ENCODE measurements around the gene PPT1.
"Not testable (repeated sequence)": the region's sequence is repeated elsewhere in the genome, so short reads cannot be mapped to it uniquely, and the experiment has no call there.

The PPT1 gene

GRCh38 chr1:40057310-40058030 is 39.6 kb downstream of the PPT1 start:
- DNase-seq (ENCODE audit: low read depth in 2 of 2, low spot score in 1 of 2): no peak

GRCh38 chr1:40056519-40057309 is 40.3 kb downstream of the PPT1 start:
- no peak for DNase-seq (ENCODE audit: low read depth in 2 of 2, low spot score in 1 of 2)

- no peak for DNase-seq (ENCODE audit: low read depth in 2 of 2, low spot score in 1 of 2)
Measured at GRCh38 chr1:40053138-40053887, 43.7 kb downstream of the PPT1 start.

- no peak for DNase-seq (ENCODE audit: low read depth in 2 of 2, low spot score in 1 of 2)
Measured at GRCh38 chr1:40050863-40051262, 46.2 kb downstream of the PPT1 start.

GRCh38 chr1:40049725-40050124 is 47.3 kb downstream of the PPT1 start:
- DNase-seq (ENCODE audit: low read depth in 2 of 2, low spot score in 1 of 2): no peak

- no peak for DNase-seq (ENCODE audit: low read depth in 2 of 2, low spot score in 1 of 2)
Measured at GRCh38 chr1:40047769-40048168, 49.3 kb downstream of the PPT1 start.

- no peak for DNase-seq (ENCODE audit: low read depth in 2 of 2, low spot score in 1 of 2)
Measured at GRCh38 chr1:40047276-40047675, 49.8 kb downstream of the PPT1 start.

GRCh38 chr1:40045766-40046165 is 51.3 kb downstream of the PPT1 start:
- no peak for DNase-seq (ENCODE audit: low read depth in 2 of 2, low spot score in 1 of 2)

- DNase-seq (ENCODE audit: low read depth in 2 of 2, low spot score in 1 of 2): no peak
Measured at GRCh38 chr1:40045182-40045581, 51.9 kb downstream of the PPT1 start.

GRCh38 chr1:40044110-40044509 is 52.9 kb downstream of the PPT1 start:
- no peak for DNase-seq (ENCODE audit: low read depth in 2 of 2, low spot score in 1 of 2)

GRCh38 chr1:40042341-40042740 is 54.7 kb downstream of the PPT1 start:
- no peak for DNase-seq (ENCODE audit: low read depth in 2 of 2, low spot score in 1 of 2)

GRCh38 chr1:40041466-40041838 is 55.6 kb downstream of the PPT1 start:
- no peak for DNase-seq (ENCODE audit: low read depth in 2 of 2, low spot score in 1 of 2)

- DNase-seq (ENCODE audit: low read depth in 2 of 2, low spot score in 1 of 2): peak; percentile 99 to 100
Measured at GRCh38 chr1:40040511-40041465, 56.3 kb downstream of the PPT1 start, which contains the start of gene CAP1. Gene CAP1 (plus strand): TSS chr1:40040729. CDS start chr1:40059347, 18,618 bp downstream.

- DNase-seq (ENCODE audit: low read depth in 2 of 2, low spot score in 1 of 2): peak; percentile 47 to 53
Measured at GRCh38 chr1:40039757-40040510, 57.1 kb downstream of the PPT1 start.

GRCh38 chr1:40039245-40039756 is 57.8 kb downstream of the PPT1 start:
- no peak for DNase-seq (ENCODE audit: low read depth in 2 of 2, low spot score in 1 of 2)

GRCh38 chr1:40038697-40039096 is 58.4 kb downstream of the PPT1 start:
- DNase-seq (ENCODE audit: low read depth in 2 of 2, low spot score in 1 of 2): no peak

GRCh38 chr1:40037254-40037653 is 59.8 kb downstream of the PPT1 start:
- DNase-seq (ENCODE audit: low read depth in 2 of 2, low spot score in 1 of 2): not testable (repeated sequence)

- DNase-seq (ENCODE audit: low read depth in 2 of 2, low spot score in 1 of 2): no peak
Measured at GRCh38 chr1:40036574-40036973, 60.5 kb downstream of the PPT1 start.

- no peak for DNase-seq (ENCODE audit: low read depth in 2 of 2, low spot score in 1 of 2)
Measured at GRCh38 chr1:40034869-40035268, 62.2 kb downstream of the PPT1 start.

All from stimulated activated CD8-positive, alpha-beta memory T cell treated with anti-CD3 and anti-CD28 coated beads, Interleukin-4, amount 100 ng/mL, for 1 hour (primary cell).